B cell (primary cell): ENCODE measurements around the gene CAMK1D. TPM values are rescaled to one million over a fixed set of nuclear protein-coding genes. Genes with fewer than 3 reads are reported as not detected.

Experiments used
- ATAC-seq: fragments of 200-7000 bp; cut with Tn5 transposase; one replicate; pipeline ENCODE4 v1.10.0; 2021; ENCODE audit warnings: low read depth, mild to moderate bottlenecking, moderate number of reproducible peaks, moderate library complexity
- CTCF ChIA-PET: fragments of 350-600 bp; sonication (Branson Sonifier 250); formaldehyde crosslinking; loops from one replicate; lab custom pipeline; 2021; ENCODE audit warnings: antibody characterized with exemption, inconsistent platforms; lab: Charles Lee
- POLR2A ChIA-PET: fragments of 350-600 bp; sonication (Branson Sonifier 250); formaldehyde crosslinking; loops from one replicate; lab custom pipeline; 2021; ENCODE audit warnings: antibody characterized with exemption; lab: Charles Lee
- DNase-seq: peaks from one replicate; pipeline ENCODE4 v3.0.0; 2013
- H2AFZ ChIP-seq: 2 replicates; pipeline ENCODE4 v1.6.1; 2012; ENCODE audit warnings: mild to moderate bottlenecking, low read depth, low read length; ENCODE audit not compliant: insufficient read depth, poor library complexity, severe bottlenecking
- H3K27ac ChIP-seq, 2 donors: 1 replicate in 1 of 2; 2 replicates in 1 of 2; pipeline ENCODE4 v1.5.1; 2012 to 2013; ENCODE audit warnings: low read length in 2 of 2, mild to moderate bottlenecking in 2 of 2, moderate library complexity in 1 of 2
- H3K27me3 ChIP-seq, 4 experiments: fragments of 200-600 bp in 1 of 4; sonication (generic) in 1 of 4; replicated peaks in 1 of 4; 1 replicate in 2 of 4; 2 replicates in 2 of 4; pipeline versions ENCODE4 v1.6.1 to v1.7.0; 2013 to 2016; ENCODE audit warnings: low read length in 3 of 4, mild to moderate bottlenecking in 2 of 4, mixed read lengths in 1 of 4, moderate library complexity in 1 of 4; ENCODE audit not compliant: insufficient read depth in 4 of 4, control insufficient read depth in 3 of 4; ENCODE audit errors: control extremely low read depth in 1 of 4
- H3K36me3 ChIP-seq, 2 experiments: replicated peaks in 1 of 2; 1 replicate in 1 of 2; 2 replicates in 1 of 2; pipeline versions ENCODE4 v1.6.1 to v1.7.1; 2013; ENCODE audit warnings: low read length in 1 of 2; ENCODE audit not compliant: insufficient read depth in 2 of 2, control insufficient read depth in 1 of 2; ENCODE audit errors: control extremely low read depth in 1 of 2, extremely low read depth in 1 of 2
- H3K4me1 ChIP-seq, 2 donors: fragments of 200-600 bp in 1 of 2; sonication (generic) in 1 of 2; 1 replicate in 1 of 2; 2 replicates in 1 of 2; pipeline versions ENCODE4 v1.5.1 to v1.6.1; 2013 to 2017; ENCODE audit warnings: low read length in 2 of 2; ENCODE audit not compliant: control insufficient read depth in 2 of 2, insufficient read depth in 2 of 2
- H3K4me2 ChIP-seq: replicated peaks from 2 replicates; pipeline ENCODE3; 2012; ENCODE audit warnings: mild to moderate bottlenecking, low read depth, low read length; ENCODE audit not compliant: poor library complexity, severe bottlenecking
- H3K4me3 ChIP-seq, 5 experiments: fragments of 200-600 bp in 1 of 5; sonication (generic) in 1 of 5; 1 replicate in 3 of 5; 2 replicates in 2 of 5; pipeline versions ENCODE4 v1.5.1 to v1.7.0; 2011 to 2016; ENCODE audit warnings: low read length in 4 of 5, mild to moderate bottlenecking in 4 of 5, low read depth in 2 of 5, control low read depth in 1 of 5, moderate library complexity in 1 of 5; ENCODE audit not compliant: insufficient read depth in 1 of 5; ENCODE audit errors: control extremely low read depth in 1 of 5, extremely low read depth in 1 of 5
- H3K79me2 ChIP-seq: fragments of 200-600 bp; sonication (generic); one replicate; pipeline ENCODE4 v1.6.0; 2016; ENCODE audit warnings: low read length; ENCODE audit not compliant: control insufficient read depth, insufficient read depth
- H3K9ac ChIP-seq: fragments of 200-600 bp; sonication (generic); 2 replicates; pipeline ENCODE4 v1.6.1; 2017; ENCODE audit warnings: mild to moderate bottlenecking, low read length, moderate library complexity
- H3K9me3 ChIP-seq, 3 donors: one replicate each; pipeline versions ENCODE4 v1.6.1 to v1.7.1; 2013; ENCODE audit warnings: low read length in 2 of 3; ENCODE audit not compliant: control insufficient read depth in 2 of 3, insufficient read depth in 1 of 3; ENCODE audit errors: control extremely low read depth in 1 of 3
- H4K20me1 ChIP-seq: 2 replicates; pipeline ENCODE4 v1.6.0; 2012; ENCODE audit warnings: mild to moderate bottlenecking, low read length; ENCODE audit not compliant: insufficient read depth, control insufficient read depth, poor library complexity, severe bottlenecking
- H3K27ac Mint-ChIP-seq: one replicate; pipeline ENCODE4 v1.8.0; 2021; ENCODE audit warnings: mixed read lengths
- H3K27me3 Mint-ChIP-seq: one replicate; pipeline ENCODE4 v1.8.0; 2021; ENCODE audit warnings: mixed read lengths
- H3K4me1 Mint-ChIP-seq: one replicate; pipeline ENCODE4 v1.8.0; 2021; ENCODE audit warnings: mixed read lengths
- H3K4me3 Mint-ChIP-seq: one replicate; pipeline ENCODE4 v1.8.0; 2021; ENCODE audit warnings: mixed read lengths
- H3K9me3 Mint-ChIP-seq: one replicate; pipeline ENCODE4 v1.8.0; 2022; ENCODE audit warnings: mixed read lengths; ENCODE audit not compliant: insufficient read depth
- CTCF ChIP-seq: fragments of 200-600 bp; IDR thresholded peaks from one replicate; pipeline ENCODE4 v1.8.0; 2022; ENCODE audit warnings: antibody characterized with exemption, mild to moderate bottlenecking
- EZH2 ChIP-seq: IDR thresholded peaks from 2 replicates; pipeline ENCODE4 v1.6.1; 2012; ENCODE audit warnings: borderline replicate concordance, low read depth, mild to moderate bottlenecking, moderate library complexity, low read length; ENCODE audit not compliant: insufficient read depth, poor library complexity, severe bottlenecking
- WGBS: methylation state at CpG from one replicate; pipeline ENCODE4 v1.1.5; 2013; ENCODE audit warnings: missing lambda C conversion rate; ENCODE audit not compliant: insufficient coverage; 5-methylcytosine and 5-hydroxymethylcytosine counted together
- intact Hi-C: fragments of 100-400 bp; cut with micrococcal nuclease; formaldehyde crosslinking; loops from one replicate; pipeline ENCODE4 v1.10.0; 2022
- polyA plus RNA-seq: library from polyadenylated mRNA; depleted of rRNA; stranded (reverse); fragments of >200 nt; gene quantifications from 2 replicates; pipeline ENCODE4 v1.2.3, GENCODE V29; 2012
- total RNA-seq, 2 donors: library from RNA; stranded (reverse); fragments of 120-200 nt in 1 of 2; gene quantifications; 1 replicate in 1 of 2; 2 replicates in 1 of 2; pipeline versions ENCODE4 v1.2.3 to v1.2.4, GENCODE V29; 2013 to 2022

CAMK1D gene
- total and polyA plus RNA-seq, 2 donors (not counting 1 experiment from before 2014, with no cell fraction given) = 34.1 to 69.7 TPM

GRCh38 chr10:12470719-12471118, 121.4 kb downstream of the CAMK1D start:
- POLR2A ChIA-PET = interaction anchor here (0.6 kb wide), 1 partner anchor 206 kb away, joined by 3 read pairs; no protein-coding TSS in a partner anchor

More at GRCh38 chr10:12470719-12471118, 121.4 kb downstream of the CAMK1D start:
- Histone ChIP-seq H2AFZ (no peak overlapping the region), H3K4me3 (no peak overlapping the region), H3K36me3 (peaks cover 0 to 5% of the 10 kb centered on the region in 2 experiments), H4K20me1 (peaks cover 95% of the 10 kb centered on the region), H3K27me3 (no peaks in the 10 kb centered on the region), H3K27ac (no peak overlapping the region), H3K9ac (no peak overlapping the region), H3K4me1 (peaks cover 3 to 6% of the 10 kb centered on the region in 2 donors), H3K9me3 (no peaks in the 10 kb centered on the region), H3K4me2 (no peak overlapping the region), H3K79me2 (peaks cover 100% of the 10 kb centered on the region)
- Mint-ChIP-seq H3K9me3 (no peaks in the 10 kb centered on the region), H3K27me3 (no peaks in the 10 kb centered on the region), H3K4me3 (no peak overlapping the region), H3K4me1 (peaks cover 62% of the 10 kb centered on the region), H3K27ac (no peak overlapping the region)
- intact Hi-C loops = no loop called here
- ATAC-seq (no peak), DNase-seq (no peak)
- WGBS = 100% methylated on average over 10 of the region's 10 CpGs
- TF ChIP-seq EZH2 = no peak
- no peak for TF ChIP-seq CTCF
- CTCF ChIA-PET = interaction anchor here (1.9 kb wide), 1 partner anchor 15 kb away, joined by 5 read pairs; no protein-coding TSS in a partner anchor
